ENCODE measurements around the gene INPP5E.

DNA sequence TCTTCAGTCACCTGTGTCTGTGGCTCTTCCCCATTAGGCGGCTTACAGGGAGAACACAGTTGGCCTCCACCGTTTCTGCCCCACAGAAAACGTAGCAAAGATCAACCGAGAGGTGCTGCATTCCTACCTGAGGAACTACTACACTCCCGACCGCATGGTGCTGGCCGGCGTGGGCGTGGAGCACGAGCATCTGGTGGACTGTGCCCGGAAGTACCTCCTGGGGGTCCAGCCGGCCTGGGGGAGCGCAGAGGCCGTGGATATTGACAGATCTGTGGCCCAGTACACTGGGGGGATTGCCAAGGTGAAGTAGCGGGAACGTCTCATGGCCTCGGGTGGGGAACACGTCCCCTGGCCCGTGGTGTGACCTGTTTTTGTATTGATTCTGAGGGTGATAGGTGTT is 22.7 kb downstream of the INPP5E start:
- TF ChIP-seq, protein P1, sequence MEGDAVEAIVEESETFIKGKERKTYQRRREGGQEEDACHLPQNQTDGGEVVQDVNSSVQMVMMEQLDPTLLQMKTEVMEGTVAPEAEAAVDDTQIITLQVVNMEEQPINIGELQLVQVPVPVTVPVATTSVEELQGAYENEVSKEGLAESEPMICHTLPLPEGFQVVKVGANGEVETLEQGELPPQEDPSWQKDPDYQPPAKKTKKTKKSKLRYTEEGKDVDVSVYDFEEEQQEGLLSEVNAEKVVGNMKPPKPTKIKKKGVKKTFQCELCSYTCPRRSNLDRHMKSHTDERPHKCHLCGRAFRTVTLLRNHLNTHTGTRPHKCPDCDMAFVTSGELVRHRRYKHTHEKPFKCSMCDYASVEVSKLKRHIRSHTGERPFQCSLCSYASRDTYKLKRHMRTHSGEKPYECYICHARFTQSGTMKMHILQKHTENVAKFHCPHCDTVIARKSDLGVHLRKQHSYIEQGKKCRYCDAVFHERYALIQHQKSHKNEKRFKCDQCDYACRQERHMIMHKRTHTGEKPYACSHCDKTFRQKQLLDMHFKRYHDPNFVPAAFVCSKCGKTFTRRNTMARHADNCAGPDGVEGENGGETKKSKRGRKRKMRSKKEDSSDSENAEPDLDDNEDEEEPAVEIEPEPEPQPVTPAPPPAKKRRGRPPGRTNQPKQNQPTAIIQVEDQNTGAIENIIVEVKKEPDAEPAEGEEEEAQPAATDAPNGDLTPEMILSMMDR (IDR thresholded peaks at IDR 0.05): no peak
- no peak for TF ChIP-seq EZH2 (IDR thresholded peaks at IDR 0.05; ENCODE audit: borderline replicate concordance, insufficient read depth, low read depth, low read length, poor library complexity, severe bottlenecking)
